Measurements from ENCODE around the gene DAB1. TPM values are rescaled to one million over a fixed set of nuclear protein-coding genes. Genes with fewer than 3 reads are reported as not detected.

DAB1 gene
- total and polyA plus RNA-seq, 7 donors: under 0.01 to 1.1 (median 0.75) TPM; not detected in 1

- intact Hi-C loops (cut with DNase I): no loop called here
- Histone ChIP-seq H3K36me3 (no peaks in the 10 kb centered on the region), H3K4me3 (no peak overlapping the region), H3K27me3 (no peaks in the 10 kb centered on the region), H3K4me1 (no peaks in the 10 kb centered on the region), H3K9me3 (no peaks in the 10 kb centered on the region), H3K27ac (no peak overlapping the region)
- DNase-seq: no peak
- WGBS, 2 donors: 53 to 63% methylated on average over 2 of the region's 2 CpGs
- TF ChIP-seq POLR2AphosphoS5 (IDR thresholded peaks at IDR 0.05) (no peak), CTCF (IDR thresholded peaks at IDR 0.05) (no peak), POLR2A (IDR thresholded peaks at IDR 0.05) (no peak), EP300 (IDR thresholded peaks at IDR 0.05) (no peak)
Observed at GRCh38 chr1:57468641-57469523, 45.0 kb upstream of the DAB1 start.

GRCh38 chr1:57467830-57468229 lies 44.0 kb upstream of the DAB1 start:
- H3K4me1 ChIP-seq: no peaks in the 10 kb centered on the region
- intact Hi-C loops (cut with DNase I): no loop called here
- TF ChIP-seq POLR2AphosphoS5 (IDR thresholded peaks at IDR 0.05) (no peak), POLR2A (IDR thresholded peaks at IDR 0.05) (no peak), CTCF (IDR thresholded peaks at IDR 0.05) (no peak), EP300 (IDR thresholded peaks at IDR 0.05) (no peak)
- no peak for DNase-seq
- H3K9me3 ChIP-seq: no peaks in the 10 kb centered on the region
- H3K4me3 ChIP-seq: no peak overlapping the region
- H3K27me3 ChIP-seq: no peaks in the 10 kb centered on the region
- 72 to 78% methylated on average over 1 of the region's 1 CpG for WGBS, 2 donors
- no peaks in the 10 kb centered on the region for H3K36me3 ChIP-seq
- H3K27ac ChIP-seq: no peak overlapping the region

- no peak overlapping the region for H3K27ac ChIP-seq
- H3K36me3 ChIP-seq: no peaks in the 10 kb centered on the region
- intact Hi-C loops (cut with DNase I): no loop called here
- H3K9me3 ChIP-seq: no peaks in the 10 kb centered on the region
- no peaks in the 10 kb centered on the region for H3K27me3 ChIP-seq
- no peaks in the 10 kb centered on the region for H3K4me1 ChIP-seq
- no peak overlapping the region for H3K4me3 ChIP-seq
- WGBS, 2 donors: 11 to 38% methylated on average over 3 of the region's 3 CpGs
- no peak for DNase-seq
- TF ChIP-seq POLR2A (IDR thresholded peaks at IDR 0.05) (no peak), POLR2AphosphoS5 (IDR thresholded peaks at IDR 0.05) (no peak), CTCF (IDR thresholded peaks at IDR 0.05) (no peak), EP300 (IDR thresholded peaks at IDR 0.05) (no peak)
Observed at GRCh38 chr1:57464756-57465155, 40.9 kb upstream of the DAB1 start.

GRCh38 chr1:57463343-57463742 lies 39.5 kb upstream of the DAB1 start:
- no peak for TF ChIP-seq CTCF (IDR thresholded peaks at IDR 0.05)
- no peak for TF ChIP-seq POLR2AphosphoS5 (IDR thresholded peaks at IDR 0.05)
- TF ChIP-seq EP300 (IDR thresholded peaks at IDR 0.05): no peak
- TF ChIP-seq POLR2A (IDR thresholded peaks at IDR 0.05): no peak
- Histone ChIP-seq H3K27ac (no peak overlapping the region), H3K9me3 (no peaks in the 10 kb centered on the region), H3K36me3 (no peaks in the 10 kb centered on the region), H3K27me3 (no peaks in the 10 kb centered on the region), H3K4me3 (no peak overlapping the region), H3K4me1 (no peaks in the 10 kb centered on the region)
- intact Hi-C loops (cut with DNase I): no loop called here
- WGBS, 2 donors: 58 to 63% methylated on average over 3 of the region's 3 CpGs
- DNase-seq: no peak

Measured in sigmoid colon (tissue), 7 donors.